HCT116 (cell line): ENCODE measurements around the gene SMIM32. TPM values are rescaled to one million over a fixed set of nuclear protein-coding genes. Genes with fewer than 3 reads are reported as not detected.
A peak's percentile ranks its signal among the peaks of the same experiment; 100 is the strongest.

Experiments
- ATAC-seq: fragments of 200-7000 bp; cut with Tn5 transposase; 2 replicates; pipeline ENCODE4 v1.9.1; 2020; ENCODE audit warnings: mild to moderate bottlenecking, moderate library complexity
- BruUV-seq: library from RNA; stranded (reverse); fragments of 400-500 nt; replicated peaks from 2 replicates; lab custom pipeline; 2021; lab: Mats Ljungman, UMichigan
- CTCF ChIA-PET: fragments of 300-600 bp; sonication (Branson Sonifier 250); formaldehyde crosslinking; loops from one replicate; lab custom pipeline; 2021; ENCODE audit warnings: antibody characterized with exemption; lab: Charles Lee
- POLR2A ChIA-PET: fragments of 300-600, 350-600 bp; sonication (Branson Sonifier 250); formaldehyde crosslinking; loops from one replicate; lab custom pipeline; 2021; ENCODE audit warnings: antibody characterized with exemption; lab: Charles Lee
- RAD21 ChIA-PET, 2 experiments: fragments of 300-600 bp; sonication (Branson Sonifier 250); formaldehyde crosslinking; loops; one replicate each; lab custom pipeline; 2023; ENCODE audit warnings: low total read pairs in 2 of 2; ENCODE audit not compliant: uncharacterized antibody in 2 of 2, unreplicated experiment in 2 of 2, low non-redundant PET in 1 of 2; lab: Charles Lee
- DNase-seq: peaks from one replicate; pipeline ENCODE4 v3.0.0-alpha.2; 2010; ENCODE audit warnings: low read depth, low spot score
- H2AFZ ChIP-seq: fragments of 200-600 bp; shearing (Covaris generic), sonication (generic); 2 replicates; pipeline ENCODE4 v1.6.1; 2017; ENCODE audit warnings: low read depth, mixed run types, mixed read lengths, antibody characterized with exemption, low read length; ENCODE audit not compliant: poor library complexity, severe bottlenecking
- H3K27ac ChIP-seq: 2 replicates; pipeline ENCODE4 v1.5.1; 2012; ENCODE audit warnings: low read depth, low read length
- H3K27me3 ChIP-seq: fragments of 200-600 bp; sonication (generic); 2 replicates; pipeline ENCODE4 v1.6.1; 2016; ENCODE audit warnings: mixed run types, low read length, mixed read lengths; ENCODE audit not compliant: insufficient read depth
- H3K36me3 ChIP-seq, 2 experiments: fragments of 200-500 bp in 1 of 2; fragments of 200-600 bp in 1 of 2; sonication (Bioruptor generic) in 1 of 2; sonication (generic) in 1 of 2; 2 replicates each; pipeline versions ENCODE4 v1.5.1 to v1.6.1; 2014 to 2016; ENCODE audit warnings: low read length in 2 of 2, inconsistent platforms in 1 of 2, mixed read lengths in 1 of 2, mixed run types in 1 of 2; ENCODE audit not compliant: insufficient read depth in 2 of 2, control insufficient read depth in 1 of 2
- H3K4me1 ChIP-seq, 2 experiments: fragments of 200-600 bp in 1 of 2; sonication (generic) in 1 of 2; 2 replicates each; pipeline versions ENCODE4 v1.5.1 to v1.6.1; 2012 to 2017; ENCODE audit warnings: low read length in 2 of 2, inconsistent platforms in 1 of 2, mild to moderate bottlenecking in 1 of 2, mixed read lengths in 1 of 2, mixed run types in 1 of 2, moderate library complexity in 1 of 2; ENCODE audit not compliant: insufficient read depth in 2 of 2, control insufficient read depth in 1 of 2
- H3K4me2 ChIP-seq: fragments of 200-600 bp; sonication (generic); 2 replicates; pipeline ENCODE4 v1.6.1; 2017; ENCODE audit warnings: mixed run types, low read length, mixed read lengths
- H3K4me3 ChIP-seq, 2 experiments: fragments of 200-600 bp in 1 of 2; sonication (generic) in 1 of 2; replicated peaks in 1 of 2; 2 replicates each; pipeline ENCODE4 v1.5.1; 2011 to 2016; ENCODE audit warnings: low read length in 2 of 2, control low read depth in 1 of 2, low read depth in 1 of 2, mild to moderate bottlenecking in 1 of 2, mixed read lengths in 1 of 2, mixed run types in 1 of 2
- H3K79me2 ChIP-seq: fragments of 200-600 bp; sonication (generic); 2 replicates; pipeline ENCODE4 v1.6.1; 2017; ENCODE audit warnings: mild to moderate bottlenecking, mixed run types, low read length, moderate library complexity, mixed read lengths; ENCODE audit not compliant: insufficient read depth
- H3K9ac ChIP-seq: fragments of 200-600 bp; sonication (generic); 2 replicates; pipeline ENCODE4 v1.6.1; 2016; ENCODE audit warnings: low read length, mixed read lengths
- H3K9me2 ChIP-seq: fragments of 200-600 bp; sonication (generic), shearing (Covaris generic); 2 replicates; pipeline ENCODE4 v1.6.1; 2017; ENCODE audit warnings: mixed run types, mild to moderate bottlenecking, moderate library complexity; ENCODE audit not compliant: insufficient read depth
- H3K9me3 ChIP-seq, 2 experiments: fragments of 200-500 bp in 1 of 2; fragments of 200-600 bp in 1 of 2; sonication (Bioruptor generic) in 1 of 2; sonication (generic) in 1 of 2; 2 replicates each; pipeline ENCODE4 v1.6.1; 2014 to 2017; ENCODE audit warnings: low read length in 2 of 2, mixed read lengths in 2 of 2, inconsistent platforms in 1 of 2, low read depth in 1 of 2, mild to moderate bottlenecking in 1 of 2, mixed run types in 1 of 2, moderate library complexity in 1 of 2; ENCODE audit not compliant: control insufficient read depth in 1 of 2, insufficient read depth in 1 of 2
- H4K20me1 ChIP-seq: fragments of 200-600 bp; sonication (generic), shearing (Covaris generic); 2 replicates; pipeline ENCODE4 v1.6.1; 2017; ENCODE audit warnings: mixed run types, mild to moderate bottlenecking, moderate library complexity; ENCODE audit not compliant: insufficient read depth
- ATF3 ChIP-seq: IDR thresholded peaks from 2 replicates; pipeline ENCODE4 v1.6.1; 2012
- CBX3 ChIP-seq: IDR thresholded peaks from 2 replicates; pipeline ENCODE4 v1.6.1; 2012; ENCODE audit warnings: low read depth
- CEBPB ChIP-seq: IDR thresholded peaks from 2 replicates; pipeline ENCODE4 v1.6.1; 2012; ENCODE audit warnings: low read depth
- CTCF ChIP-seq, 3 experiments: fragments of 200-600 bp in 1 of 3; sonication (generic) in 1 of 3; IDR thresholded peaks in 2 of 3; conservative IDR thresholded peaks in 1 of 3; 2 replicates each; pipeline ENCODE4 v1.5.1; 2012 to 2017; ENCODE audit warnings: low read depth in 2 of 3, low read length in 2 of 3, antibody characterized with exemption in 1 of 3, borderline replicate concordance in 1 of 3, control low read depth in 1 of 3, mild to moderate bottlenecking in 1 of 3, mixed read lengths in 1 of 3, mixed run types in 1 of 3, moderate library complexity in 1 of 3; ENCODE audit not compliant: insufficient read depth in 1 of 3
- ELF1 ChIP-seq: IDR thresholded peaks from 2 replicates; pipeline ENCODE4 v1.6.1; 2012; ENCODE audit warnings: low read depth, borderline replicate concordance
- EZH2 ChIP-seq: fragments of 200-600 bp; sonication (generic); IDR thresholded peaks from 2 replicates; pipeline ENCODE4 v1.6.1; 2017; ENCODE audit warnings: antibody characterized with exemption, mixed run types
- FOSL1 ChIP-seq: IDR thresholded peaks from 2 replicates; pipeline ENCODE4 v1.6.1; 2012; ENCODE audit warnings: low read depth
- MAX ChIP-seq: IDR thresholded peaks from 2 replicates; pipeline ENCODE4 v1.6.1; 2012
- POLR2AphosphoS5 ChIP-seq: IDR thresholded peaks from 2 replicates; pipeline ENCODE4 v1.6.1; 2011; ENCODE audit warnings: mild to moderate bottlenecking, low read depth, low read length, moderate library complexity
- SP1 ChIP-seq: IDR thresholded peaks from 2 replicates; pipeline ENCODE4 v1.6.1; 2012; ENCODE audit warnings: low read depth
- TCF7L2 ChIP-seq: IDR thresholded peaks from 2 replicates; pipeline ENCODE4 v1.7.0; 2011; ENCODE audit warnings: borderline replicate concordance, inconsistent platforms; ENCODE audit not compliant: insufficient read depth, insufficient read length; ENCODE audit errors: extremely low read depth
- YY1 ChIP-seq: IDR thresholded peaks from 2 replicates; pipeline ENCODE4 v1.6.1; 2011; ENCODE audit warnings: low read length, low read depth, moderate library complexity, mild to moderate bottlenecking; ENCODE audit not compliant: insufficient replicate concordance; ENCODE audit errors: extremely low read depth
- intact Hi-C: fragments of 100-400 bp; cut with micrococcal nuclease; formaldehyde crosslinking; loops from 2 replicates; pipeline ENCODE4 v1.10.0; 2022
- total RNA-seq: library from RNA; stranded (reverse); gene quantifications from one replicate; pipeline ENCODE4 v1.2.1, GENCODE V29; 2021; ENCODE audit not compliant: unreplicated experiment

SMIM32 gene
- total RNA-seq, 1 experiment from 2014 or later = not detected

- Histone ChIP-seq H3K79me2 (peaks cover 97% of the 10 kb centered on the region), H3K9ac (no peak overlapping the region), H3K4me1 (no peaks in the 10 kb centered on the region), H3K27ac (no peak overlapping the region), H3K27me3 (no peaks in the 10 kb centered on the region), H3K4me2 (no peak overlapping the region), H4K20me1 (peaks cover 23% of the 10 kb centered on the region; the same call in 1 of the 2 replicates), H3K9me2 (no peaks in the 10 kb centered on the region), H3K36me3 (peaks cover 11 to 13% of the 10 kb centered on the region in 2 experiments; a peak in 2 of 4 replicates), H3K9me3 (no peaks in the 10 kb centered on the region), H2AFZ (no peak overlapping the region), H3K4me3 (no peak overlapping the region)
- ChIA-PET POLR2A (no interaction called here), RAD21 (no interaction called here), CTCF (no interaction called here)
- no peak for TF ChIP-seq CEBPB
- TF ChIP-seq FOSL1 = no peak
- no peak for TF ChIP-seq ATF3
- TF ChIP-seq SP1 = no peak
- no peak for TF ChIP-seq MAX
- no peak for TF ChIP-seq CBX3
- intact Hi-C loops = no loop called here
- DNase-seq (no peak), ATAC-seq (no peak)
- BruUV-seq = TSS peak; percentile 30
Observed at GRCh38 chr5:136153581-136154236, 39.3 kb downstream of the SMIM32 start.

- no peak overlapping the region for H3K9ac ChIP-seq
- H3K9me3 ChIP-seq = no peaks in the 10 kb centered on the region
- no peaks in the 10 kb centered on the region for H3K9me2 ChIP-seq
- no peak overlapping the region for H3K4me3 ChIP-seq
- DNase-seq (no peak), ATAC-seq (no peak)
- intact Hi-C loops = no loop called here
- CTCF ChIA-PET = no interaction called here
- H3K36me3 ChIP-seq = peaks cover 0 to 5% of the 10 kb centered on the region in 2 experiments; a peak in 2 of 4 replicates
- POLR2A ChIA-PET = no interaction called here
- no TSS peak for BruUV-seq
- RAD21 ChIA-PET = interaction anchor here in 1 of 2 experiments (0.7 kb wide), 1 partner anchor 57 kb away, joined by 3 read pairs; no protein-coding TSS in a partner anchor
- H3K79me2 ChIP-seq = peaks cover 100% of the 10 kb centered on the region
- no peaks in the 10 kb centered on the region for H3K4me1 ChIP-seq
- H3K27ac ChIP-seq = no peak overlapping the region
- peaks cover 51% of the 10 kb centered on the region for H4K20me1 ChIP-seq
- no peak overlapping the region for H2AFZ ChIP-seq
- no peaks in the 10 kb centered on the region for H3K27me3 ChIP-seq
- TF ChIP-seq YY1 (no peak), EZH2 (no peak), CTCF (IDR thresholded peaks at IDR 0.05 in 2 of 3, conservative IDR thresholded peaks at IDR 0.05 in 1 of 3; ENCODE audit: borderline replicate concordance in 1 of 3, insufficient read depth in 1 of 3, low read depth in 2 of 3, low read length in 2 of 3) (no peak), ELF1 (no peak), ATF3 (no peak), POLR2AphosphoS5 (no peak), TCF7L2 (no peak), SP1 (no peak)
- H3K4me2 ChIP-seq = no peak overlapping the region
Observed at GRCh38 chr5:136149891-136150290, 43.1 kb downstream of the SMIM32 start.
